ENCODE results near the gene EPHB1.

Gene EPHB1

DNA sequence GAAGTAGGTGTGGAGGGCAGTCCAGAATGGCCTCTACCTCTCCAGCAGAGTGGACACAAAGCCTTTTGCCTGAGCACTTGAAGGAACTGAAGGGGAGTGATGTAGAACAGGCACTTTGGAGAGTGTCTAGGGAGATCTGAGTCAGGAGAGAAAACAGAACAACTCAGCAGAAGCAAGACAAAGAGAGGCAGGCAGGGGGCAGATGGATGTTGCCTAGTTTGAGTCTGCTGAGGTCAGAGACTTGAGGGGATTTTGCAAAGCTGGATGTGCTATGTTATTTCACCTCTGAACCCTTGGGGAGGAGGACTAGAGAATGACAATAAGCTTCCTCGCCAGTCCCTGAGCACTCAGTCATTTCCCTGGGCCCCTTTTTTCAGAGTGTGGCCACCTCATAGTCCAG lies 366.4 kb downstream of the EPHB1 start:
- DNase-seq (ENCODE audit: low read depth): no peak

DNA sequence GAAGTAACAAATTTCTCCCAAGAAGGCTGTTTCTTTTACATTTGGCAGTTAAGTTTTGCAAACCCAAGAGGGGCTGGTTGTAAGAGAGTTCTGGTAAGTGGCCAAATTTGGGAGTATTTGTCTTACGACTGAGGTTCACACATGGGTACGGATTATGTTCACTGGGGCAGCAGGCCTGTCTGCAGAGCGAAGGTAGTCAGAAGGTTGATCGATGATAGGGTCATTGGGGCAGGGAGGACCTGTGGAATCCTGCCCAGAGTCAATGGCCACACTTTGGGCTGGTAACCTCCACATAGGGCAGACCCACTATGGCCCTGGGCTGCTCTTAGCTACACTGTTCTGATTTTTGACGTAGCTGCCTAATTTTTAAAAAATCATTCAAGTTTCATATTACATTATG lies 368.6 kb downstream of the EPHB1 start:
- DNase-seq (ENCODE audit: low read depth): no peak

- no peak for DNase-seq (ENCODE audit: low read depth)
Measured at GRCh38 chr3:135165260-135165659, 370.2 kb downstream of the EPHB1 start.

- no peak for DNase-seq (ENCODE audit: low read depth)
Measured at GRCh38 chr3:135166266-135166825, 371.3 kb downstream of the EPHB1 start.

GRCh38 chr3:135168822-135169221 lies 373.8 kb downstream of the EPHB1 start:
- no peak for DNase-seq (ENCODE audit: low read depth)

DNA sequence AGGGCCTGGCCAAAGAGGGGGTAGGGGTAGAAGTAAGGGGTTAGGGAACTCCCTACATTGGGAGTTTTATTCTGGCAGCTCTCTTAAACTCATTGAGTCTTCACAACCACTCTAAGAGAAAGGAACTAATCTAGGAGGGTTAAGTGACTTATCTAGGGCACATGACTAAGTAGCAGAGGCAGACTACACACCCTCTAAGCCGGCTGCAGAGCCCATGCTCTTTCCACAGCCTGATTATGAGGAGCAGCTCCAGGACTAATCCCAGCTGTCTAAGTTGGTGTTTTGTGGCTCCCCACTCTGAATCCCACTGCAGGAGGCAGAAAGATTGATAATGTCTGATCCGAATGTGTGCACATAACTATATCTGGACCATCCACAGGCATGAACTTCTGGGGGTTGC lies 374.6 kb downstream of the EPHB1 start:
- DNase-seq (ENCODE audit: low read depth): no peak

DNA sequence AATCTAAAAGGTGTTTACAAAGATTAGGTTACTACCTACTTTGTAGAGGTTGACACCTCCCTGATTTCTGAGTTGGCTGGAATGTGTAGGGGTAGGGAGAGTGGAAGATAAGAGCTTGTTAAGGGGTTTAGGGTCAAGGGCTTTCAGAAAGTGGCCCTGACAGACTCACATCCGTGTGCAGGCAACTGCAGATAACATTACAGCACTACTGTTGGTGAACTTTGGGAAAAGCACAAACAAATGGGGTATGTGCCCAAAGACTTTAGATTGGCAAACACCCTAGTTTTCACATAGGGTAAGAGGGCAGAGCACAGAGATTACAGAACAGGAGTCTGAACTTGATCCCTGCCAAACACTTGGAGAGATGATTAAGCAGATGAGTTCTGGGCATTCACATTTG lies 375.7 kb downstream of the EPHB1 start:
- DNase-seq (ENCODE audit: low read depth): no peak

- DNase-seq (ENCODE audit: low read depth): no peak
Measured at GRCh38 chr3:135172191-135172869, 377.3 kb downstream of the EPHB1 start.

GRCh38 chr3:135175728-135176277 lies 380.7 kb downstream of the EPHB1 start:
- no peak for DNase-seq (ENCODE audit: low read depth)

- DNase-seq (ENCODE audit: low read depth): no peak
Measured at GRCh38 chr3:135176881-135177280, 381.8 kb downstream of the EPHB1 start.

DNA sequence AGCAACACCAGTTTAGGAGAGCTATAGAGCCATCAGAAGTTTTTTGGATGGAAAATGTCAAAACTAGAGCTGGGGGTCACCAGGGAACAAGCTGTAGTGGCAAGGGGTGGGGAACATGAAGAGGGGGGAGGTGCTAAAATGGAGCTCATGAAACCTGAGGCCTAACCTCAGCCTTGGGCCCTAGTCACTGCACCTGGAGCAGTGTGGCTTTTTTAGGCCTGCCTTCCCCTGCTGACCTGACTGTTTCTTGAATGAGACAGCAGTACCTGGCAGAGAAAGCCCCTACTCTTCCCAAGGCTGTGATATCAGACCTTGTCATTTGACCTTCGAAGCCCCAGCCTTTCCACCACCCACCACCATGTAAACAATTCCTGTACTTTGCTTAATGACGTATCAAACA lies 383.5 kb downstream of the EPHB1 start:
- DNase-seq (ENCODE audit: low read depth): no peak

DNA sequence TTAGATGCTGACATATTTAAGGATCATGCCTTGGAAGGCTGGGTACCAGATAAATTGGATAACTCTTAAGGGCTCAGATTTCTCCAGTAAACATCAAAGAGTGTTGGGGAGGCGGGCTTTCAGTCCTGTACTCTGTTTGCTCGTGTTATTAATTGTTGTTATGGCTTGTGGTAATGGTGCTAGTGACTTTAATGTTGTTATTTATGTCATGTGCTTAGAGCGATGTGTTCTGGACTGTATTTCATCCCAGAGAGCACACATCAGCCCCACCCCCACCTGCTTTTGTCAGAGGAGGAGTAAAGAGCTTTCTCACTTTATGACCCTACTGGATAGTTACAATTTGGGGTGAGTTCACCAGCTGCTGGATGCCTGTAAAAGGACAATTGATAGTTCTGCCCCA lies 386.3 kb downstream of the EPHB1 start:
- DNase-seq (ENCODE audit: low read depth): no peak

DNA sequence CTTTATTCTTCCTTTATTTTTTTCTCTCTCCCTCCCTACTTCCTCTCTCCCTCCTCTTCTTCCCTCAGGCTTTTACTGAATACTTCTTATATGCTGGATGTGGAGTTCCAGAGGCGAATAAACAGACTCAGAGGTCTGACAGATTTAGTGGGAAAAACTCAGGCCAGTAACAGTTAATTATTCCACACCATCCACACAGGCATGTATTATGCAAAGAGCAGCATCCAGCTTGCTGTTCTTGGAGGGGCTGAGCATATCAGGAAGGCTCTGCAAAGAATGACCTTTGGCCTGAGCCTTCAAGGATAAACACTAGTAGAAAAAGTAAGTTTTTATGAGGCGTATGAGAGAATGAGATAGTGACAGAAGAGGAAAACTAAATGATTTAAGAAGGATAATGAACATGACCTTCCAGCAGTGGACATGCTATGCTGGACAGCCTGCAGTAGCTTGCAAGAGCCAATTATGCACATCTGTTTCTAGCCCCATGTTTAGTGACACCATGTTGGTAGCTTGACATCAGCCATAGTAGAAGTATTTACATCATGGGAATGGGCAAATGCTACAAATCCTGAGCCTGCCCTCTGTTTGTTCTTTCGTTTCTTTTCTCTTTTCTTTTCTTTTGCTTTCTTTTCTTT lies 387.4 kb downstream of the EPHB1 start:
- DNase-seq (ENCODE audit: low read depth): no peak

GRCh38 chr3:135190658-135191057 lies 395.6 kb downstream of the EPHB1 start:
- no peak for DNase-seq (ENCODE audit: low read depth)

GRCh38 chr3:135191708-135192107 lies 396.6 kb downstream of the EPHB1 start:
- DNase-seq (ENCODE audit: low read depth): no peak

GRCh38 chr3:135192929-135193328 lies 397.9 kb downstream of the EPHB1 start:
- DNase-seq (ENCODE audit: low read depth): no peak

GRCh38 chr3:135197246-135197645 lies 402.2 kb downstream of the EPHB1 start:
- no peak for DNase-seq (ENCODE audit: low read depth)

- DNase-seq (ENCODE audit: low read depth): no peak
Measured at GRCh38 chr3:135197856-135198255, 402.8 kb downstream of the EPHB1 start.

DNA sequence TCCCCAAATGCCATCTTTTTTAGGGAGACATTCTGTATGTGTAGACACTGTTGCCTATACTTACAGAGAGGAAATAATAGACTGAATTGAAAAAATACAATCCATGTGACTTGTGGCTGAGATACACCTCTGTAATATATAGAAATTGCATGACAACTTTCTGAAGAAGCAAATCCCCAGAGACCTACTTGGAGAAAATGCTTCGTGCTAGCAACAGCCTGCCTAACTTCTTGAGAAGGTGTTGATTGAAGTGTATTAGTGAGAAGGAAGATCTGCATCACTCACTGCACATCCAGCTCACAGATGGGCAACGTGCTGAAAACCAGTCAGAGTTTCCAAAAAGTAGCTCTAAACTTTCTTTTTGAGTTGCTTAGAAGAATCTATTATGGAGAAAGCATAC lies 404.1 kb downstream of the EPHB1 start:
- no peak for DNase-seq (ENCODE audit: low read depth)

GRCh38 chr3:135203026-135203425 lies 408.0 kb downstream of the EPHB1 start:
- DNase-seq (ENCODE audit: low read depth): no peak

DNA sequence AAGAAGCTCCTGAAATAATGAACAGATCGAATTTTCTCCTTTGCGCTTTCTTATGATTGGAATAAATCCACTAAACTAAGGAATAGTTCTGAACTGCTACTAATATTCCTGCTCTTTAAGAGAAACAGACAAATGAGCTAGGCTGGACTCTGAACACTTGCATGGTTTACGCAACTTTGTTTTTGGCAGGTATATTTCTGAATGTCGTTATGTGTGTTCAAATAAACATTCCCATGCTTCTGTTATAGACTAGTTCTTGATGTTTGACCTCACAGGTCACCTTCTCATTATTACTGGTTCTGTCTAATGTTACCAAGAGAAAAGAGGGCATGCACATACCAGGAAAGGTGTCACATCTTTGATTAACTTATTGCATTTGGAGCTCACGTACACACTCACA lies 418.2 kb downstream of the EPHB1 start:
- no peak for DNase-seq (ENCODE audit: low read depth)

- no peak for DNase-seq (ENCODE audit: low read depth)
Measured at GRCh38 chr3:135213822-135214221, 418.8 kb downstream of the EPHB1 start.

DNA sequence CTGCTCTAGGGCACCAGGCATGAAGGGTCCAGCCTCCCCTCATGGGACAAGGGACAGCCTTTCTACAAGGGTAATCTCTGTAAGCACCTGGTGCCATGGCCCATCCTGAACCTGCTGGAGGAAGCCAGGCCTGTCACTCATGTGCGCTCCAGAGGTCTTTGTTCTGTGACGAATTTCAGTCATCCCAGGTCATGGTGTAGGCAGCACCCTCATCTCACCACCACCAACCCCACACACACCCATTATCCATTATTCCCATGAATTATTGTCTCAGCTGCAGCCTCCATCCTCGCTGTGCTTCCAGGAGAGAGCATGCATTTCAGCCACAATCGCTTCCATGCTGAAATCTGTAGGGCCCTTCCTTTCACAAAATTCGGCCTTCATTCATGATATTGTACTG lies 419.3 kb downstream of the EPHB1 start:
- DNase-seq (ENCODE audit: low read depth): no peak

DNA sequence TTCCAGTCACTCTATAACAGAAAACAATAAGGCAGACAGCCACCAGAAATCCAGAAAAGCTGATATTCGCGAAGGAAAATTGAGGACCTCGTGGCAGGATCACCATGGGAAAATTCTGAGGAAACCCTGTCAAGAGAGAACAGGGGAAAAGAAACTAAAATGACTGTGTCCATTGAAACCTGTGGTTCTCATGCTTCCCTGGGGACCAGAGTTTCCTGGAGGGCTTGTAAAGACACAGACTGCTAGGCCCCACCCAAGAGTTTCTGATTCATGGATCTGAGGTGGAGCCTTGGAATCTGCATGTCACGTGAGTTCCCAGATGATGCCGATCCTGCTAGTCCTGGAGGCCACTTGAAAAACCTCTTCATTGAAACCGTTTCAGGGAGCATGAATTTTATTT lies 420.5 kb downstream of the EPHB1 start:
- no peak for DNase-seq (ENCODE audit: low read depth)
